SK-N-SH treated with all-trans-retinoic acid at 6 μM for 48 hours (cell line): ENCODE measurements around the gene MRGPRF.

Experiments
- ATAC-seq: fragments of 200-7000 bp; cut with Tn5 transposase; 3 replicates; pipeline ENCODE4 v1.9.1; 2020; ENCODE audit warnings: mild to moderate bottlenecking, moderate library complexity
- BACH2 ChIP-seq: fragments of 250-450 bp; sonication (Bioruptor Pico); IDR thresholded peaks from 2 replicates; pipeline ENCODE4 v1.9.0; 2021; ENCODE audit warnings: mild to moderate bottlenecking, borderline replicate concordance
- CREB5 ChIP-seq: fragments of 250-450 bp; sonication (Bioruptor Pico); IDR thresholded peaks from 2 replicates; pipeline ENCODE4 v1.5.1; 2020; ENCODE audit warnings: low read depth, mild to moderate bottlenecking, moderate library complexity
- CSDC2 ChIP-seq: fragments of 250-450 bp; sonication (Bioruptor Pico); IDR thresholded peaks from 2 replicates; pipeline ENCODE4 v1.5.0; 2020; ENCODE audit warnings: mild to moderate bottlenecking, moderate library complexity
- CSRNP3 ChIP-seq: fragments of 250-450 bp; sonication (Bioruptor Pico); IDR thresholded peaks from 2 replicates; pipeline ENCODE4 v1.5.1; 2021; ENCODE audit warnings: mild to moderate bottlenecking, moderate library complexity
- ESRRG ChIP-seq: fragments of 250-450 bp; sonication (Bioruptor Pico); IDR thresholded peaks from 2 replicates; pipeline ENCODE4 v1.6.1; 2021; ENCODE audit warnings: mild to moderate bottlenecking
- GLIS3 ChIP-seq: fragments of 250-450 bp; sonication (Bioruptor Pico); IDR thresholded peaks from 2 replicates; pipeline ENCODE4 v1.5.0; 2020; ENCODE audit warnings: mild to moderate bottlenecking, moderate library complexity
- ISL1 ChIP-seq: fragments of 250-450 bp; sonication (Bioruptor Pico); IDR thresholded peaks from 2 replicates; pipeline ENCODE4 v2.1.2; 2022; ENCODE audit warnings: mild to moderate bottlenecking, moderate library complexity
- OSR1 ChIP-seq: fragments of 250-450 bp; sonication (Bioruptor Pico); IDR thresholded peaks from 2 replicates; pipeline ENCODE4 v1.8.0; 2022; ENCODE audit warnings: moderate library complexity, mild to moderate bottlenecking, inconsistent platforms
- PPARA ChIP-seq: fragments of 250-450 bp; sonication (Bioruptor Pico); IDR thresholded peaks from 2 replicates; pipeline ENCODE4 v1.5.0; 2020; ENCODE audit warnings: mild to moderate bottlenecking, borderline replicate concordance
- SNAI2 ChIP-seq: fragments of 250-450 bp; sonication (Bioruptor Pico); IDR thresholded peaks from 2 replicates; pipeline ENCODE4 v1.5.0; 2020; ENCODE audit warnings: mild to moderate bottlenecking, moderate library complexity
- TCF4 ChIP-seq: fragments of 250-450 bp; sonication (Bioruptor Pico); IDR thresholded peaks from 2 replicates; pipeline ENCODE4 v1.8.0; 2021; ENCODE audit warnings: mild to moderate bottlenecking, moderate library complexity, borderline replicate concordance
- TOX ChIP-seq: fragments of 250-450 bp; sonication (Bioruptor Pico); IDR thresholded peaks from 2 replicates; pipeline ENCODE4 v1.8.0; 2021; ENCODE audit warnings: mild to moderate bottlenecking, moderate library complexity, borderline replicate concordance
- TSHZ2 ChIP-seq: fragments of 250-450 bp; sonication (Bioruptor Pico); IDR thresholded peaks from 2 replicates; pipeline ENCODE4 v1.5.0; 2020; ENCODE audit warnings: mild to moderate bottlenecking, moderate library complexity
- ZC3H10 ChIP-seq: fragments of 250-450 bp; sonication (Bioruptor Pico); IDR thresholded peaks from 2 replicates; pipeline ENCODE4 v1.5.1; 2021; ENCODE audit warnings: mild to moderate bottlenecking, moderate library complexity
- ZFP3 ChIP-seq: fragments of 250-450 bp; sonication (Bioruptor Pico); IDR thresholded peaks from 2 replicates; pipeline ENCODE4 v1.5.0; 2020; ENCODE audit warnings: mild to moderate bottlenecking, moderate library complexity
- ZFP30 ChIP-seq: fragments of 450-650 bp; formaldehyde crosslinking; IDR thresholded peaks from 2 replicates; pipeline ENCODE4 v1.5.0; 2022; ENCODE audit warnings: mild to moderate bottlenecking, moderate library complexity
- ZNF565 ChIP-seq: fragments of 450-650 bp; formaldehyde crosslinking; conservative IDR thresholded peaks from 2 replicates; pipeline ENCODE4 v1.5.0; 2020; ENCODE audit warnings: low read depth, mild to moderate bottlenecking, moderate library complexity
- ZNF70 ChIP-seq: fragments of 450-650 bp; formaldehyde crosslinking; IDR thresholded peaks from 2 replicates; pipeline ENCODE4 v1.5.0; 2020; ENCODE audit warnings: mild to moderate bottlenecking, moderate library complexity
- ZNF8 ChIP-seq: fragments of 450-650 bp; formaldehyde crosslinking; IDR thresholded peaks from 2 replicates; pipeline ENCODE4 v1.5.0; 2020; ENCODE audit warnings: mild to moderate bottlenecking, moderate library complexity
- TF ChIP-seq, protein P1 (sequence below): fragments of 250-450 bp; sonication (Bioruptor Pico); IDR thresholded peaks from 2 replicates; pipeline ENCODE4 v1.8.0; 2020; ENCODE audit warnings: mild to moderate bottlenecking, moderate library complexity, borderline replicate concordance
- TF ChIP-seq, protein P2 (sequence below): fragments of 250-450 bp; sonication (Bioruptor Pico); IDR thresholded peaks from 2 replicates; pipeline ENCODE4 v1.8.0; 2021; ENCODE audit warnings: low read depth, mild to moderate bottlenecking, moderate library complexity, borderline replicate concordance

The MRGPRF gene

DNA sequence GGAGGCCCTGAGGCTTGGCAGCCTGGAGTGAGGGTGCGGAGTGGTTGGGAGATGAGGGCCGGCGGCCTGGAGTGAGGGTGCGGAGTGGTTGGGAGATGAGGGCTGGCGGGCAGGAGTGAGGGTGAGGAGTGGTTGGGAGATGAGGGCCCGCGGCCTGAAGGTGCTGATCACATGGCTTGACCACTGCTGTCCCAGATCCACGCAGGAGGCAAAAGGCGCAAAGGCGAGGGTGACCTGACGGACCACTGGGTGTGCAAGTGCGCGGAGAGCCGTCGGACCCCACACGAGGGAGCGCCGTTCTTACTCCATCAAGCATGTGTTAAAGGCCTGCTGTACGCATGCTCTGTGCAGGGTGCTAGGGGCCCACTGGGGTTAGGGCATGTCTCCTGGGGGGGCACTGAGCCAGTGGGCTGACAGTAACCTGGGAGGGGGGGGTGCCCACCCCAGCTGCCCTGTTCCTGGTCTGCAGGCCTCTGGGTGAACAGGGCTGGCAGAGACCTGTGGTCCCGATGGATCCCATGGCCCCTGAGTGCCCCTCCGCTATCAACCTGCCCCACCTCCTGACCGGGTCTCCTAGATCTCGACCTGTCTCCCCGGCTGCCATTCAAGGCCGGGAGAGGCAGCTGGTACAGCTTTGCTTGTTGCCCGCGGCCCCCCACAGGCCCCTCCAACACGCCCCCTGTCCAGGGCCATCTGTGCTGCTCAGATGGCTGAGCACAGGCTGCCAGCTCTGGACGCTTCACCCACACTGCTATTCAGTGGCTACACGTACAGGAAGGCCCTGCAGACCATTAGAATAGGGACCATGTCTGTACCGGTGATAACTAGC lies 53.4 kb downstream of the MRGPRF start (continued):
- TF ChIP-seq, protein P1, sequence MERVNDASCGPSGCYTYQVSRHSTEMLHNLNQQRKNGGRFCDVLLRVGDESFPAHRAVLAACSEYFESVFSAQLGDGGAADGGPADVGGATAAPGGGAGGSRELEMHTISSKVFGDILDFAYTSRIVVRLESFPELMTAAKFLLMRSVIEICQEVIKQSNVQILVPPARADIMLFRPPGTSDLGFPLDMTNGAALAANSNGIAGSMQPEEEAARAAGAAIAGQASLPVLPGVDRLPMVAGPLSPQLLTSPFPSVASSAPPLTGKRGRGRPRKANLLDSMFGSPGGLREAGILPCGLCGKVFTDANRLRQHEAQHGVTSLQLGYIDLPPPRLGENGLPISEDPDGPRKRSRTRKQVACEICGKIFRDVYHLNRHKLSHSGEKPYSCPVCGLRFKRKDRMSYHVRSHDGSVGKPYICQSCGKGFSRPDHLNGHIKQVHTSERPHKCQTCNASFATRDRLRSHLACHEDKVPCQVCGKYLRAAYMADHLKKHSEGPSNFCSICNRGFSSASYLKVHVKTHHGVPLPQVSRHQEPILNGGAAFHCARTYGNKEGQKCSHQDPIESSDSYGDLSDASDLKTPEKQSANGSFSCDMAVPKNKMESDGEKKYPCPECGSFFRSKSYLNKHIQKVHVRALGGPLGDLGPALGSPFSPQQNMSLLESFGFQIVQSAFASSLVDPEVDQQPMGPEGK: no peak
- no peak for TF ChIP-seq CSRNP3 (CRISPR knock-in tag)
- TF ChIP-seq OSR1 (CRISPR knock-in tag): no peak
- no peak for TF ChIP-seq CREB5
- TF ChIP-seq ISL1 (CRISPR knock-in tag): no peak
- TF ChIP-seq CSDC2 (CRISPR knock-in tag): no peak
- TF ChIP-seq TCF4: no peak
- TF ChIP-seq ZNF70 (CRISPR knock-in tag): no peak

DNA sequence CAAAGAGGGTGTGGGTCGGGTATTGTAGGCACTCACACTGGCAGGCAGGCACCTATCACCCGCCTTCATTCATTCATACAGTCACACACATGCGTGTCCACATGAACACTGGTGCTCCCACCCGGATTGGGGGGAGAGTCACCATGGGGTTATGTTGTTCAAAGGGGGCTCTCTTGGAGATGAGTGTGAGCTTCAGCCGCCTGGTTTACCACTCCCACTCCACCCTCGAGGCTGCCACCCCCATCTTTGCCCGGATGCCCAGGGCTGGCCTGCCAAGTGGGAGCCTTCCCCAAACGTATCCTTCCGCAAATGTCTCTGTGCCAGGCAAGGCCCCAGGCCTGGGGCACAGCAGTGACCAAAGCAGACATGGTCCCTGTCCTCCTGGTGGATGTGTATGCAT lies 54.8 kb downstream of the MRGPRF start:
- TF ChIP-seq PPARA (CRISPR knock-in tag) (no peak), ESRRG (CRISPR knock-in tag) (no peak), ZNF70 (CRISPR knock-in tag) (no peak), TOX (CRISPR knock-in tag) (no peak), TSHZ2 (CRISPR knock-in tag) (no peak), ZFP3 (CRISPR knock-in tag) (no peak), ZNF8 (no peak), CSDC2 (CRISPR knock-in tag) (no peak), ZC3H10 (CRISPR knock-in tag) (no peak), ZFP30 (CRISPR knock-in tag) (no peak), ZNF565 (CRISPR knock-in tag) (no peak), CSRNP3 (CRISPR knock-in tag) (no peak), SNAI2 (CRISPR knock-in tag) (no peak), GLIS3 (no peak), BACH2 (CRISPR knock-in tag) (no peak)
- TF ChIP-seq, protein P1: no peak
- TF ChIP-seq, protein P2, sequence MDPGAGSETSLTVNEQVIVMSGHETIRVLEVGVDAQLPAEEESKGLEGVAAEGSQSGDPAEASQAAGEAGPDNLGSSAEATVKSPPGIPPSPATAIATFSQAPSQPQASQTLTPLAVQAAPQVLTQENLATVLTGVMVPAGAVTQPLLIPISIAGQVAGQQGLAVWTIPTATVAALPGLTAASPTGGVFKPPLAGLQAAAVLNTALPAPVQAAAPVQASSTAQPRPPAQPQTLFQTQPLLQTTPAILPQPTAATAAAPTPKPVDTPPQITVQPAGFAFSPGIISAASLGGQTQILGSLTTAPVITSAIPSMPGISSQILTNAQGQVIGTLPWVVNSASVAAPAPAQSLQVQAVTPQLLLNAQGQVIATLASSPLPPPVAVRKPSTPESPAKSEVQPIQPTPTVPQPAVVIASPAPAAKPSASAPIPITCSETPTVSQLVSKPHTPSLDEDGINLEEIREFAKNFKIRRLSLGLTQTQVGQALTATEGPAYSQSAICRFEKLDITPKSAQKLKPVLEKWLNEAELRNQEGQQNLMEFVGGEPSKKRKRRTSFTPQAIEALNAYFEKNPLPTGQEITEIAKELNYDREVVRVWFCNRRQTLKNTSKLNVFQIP (CRISPR knock-in tag): no peak
- TF ChIP-seq, all 23 proteins: peak for 0
- ATAC-seq: no peak
